ENCODE results near the gene ZFP36L1. TPM values are rescaled to one million over a fixed set of nuclear protein-coding genes. Genes with fewer than 3 reads are reported as not detected.

ZFP36L1 gene
- total RNA-seq, 6 experiments from 2014 or later: 135 to 161 (median 144) TPM

DNA sequence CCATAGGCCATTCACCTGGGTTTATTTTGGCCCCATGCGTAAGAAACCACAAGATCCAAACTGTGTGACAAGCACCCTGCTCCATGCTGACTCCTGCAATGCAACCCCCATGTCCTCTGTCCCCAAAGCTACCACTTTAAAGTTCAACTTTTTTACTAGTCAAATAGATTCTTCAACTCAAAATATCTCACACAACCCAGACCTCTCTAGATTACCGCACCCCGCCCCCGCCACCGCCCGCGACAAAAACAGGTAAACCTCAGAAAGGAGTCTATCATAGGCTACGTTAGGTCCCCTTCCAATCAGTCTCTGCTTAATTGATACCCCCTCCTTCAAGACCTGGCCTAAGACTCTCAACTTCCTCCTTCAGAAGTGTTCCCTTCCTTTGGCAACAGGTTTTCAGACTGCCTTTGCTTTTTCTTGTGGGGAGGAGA lies 2.2 kb downstream of the ZFP36L1 start:
- Mint-ChIP-seq H3K36me3 (ENCODE audit: low read depth) (peaks cover 63% of the 10 kb centered on the region), H3K27ac (peak overlapping the region; percentile 99), H3K9me3 (peaks cover 9% of the 10 kb centered on the region; the same call in 1 of the 2 replicates), H3K4me1 (ENCODE audit: low read depth) (peaks cover 55% of the 10 kb centered on the region), H3K27me3 (ENCODE audit: insufficient read depth) (peaks cover 71% of the 10 kb centered on the region), H3K4me3 (peak overlapping the region; percentile 95)
- DNase-seq: no peak
- TF ChIP-seq, protein P1, sequence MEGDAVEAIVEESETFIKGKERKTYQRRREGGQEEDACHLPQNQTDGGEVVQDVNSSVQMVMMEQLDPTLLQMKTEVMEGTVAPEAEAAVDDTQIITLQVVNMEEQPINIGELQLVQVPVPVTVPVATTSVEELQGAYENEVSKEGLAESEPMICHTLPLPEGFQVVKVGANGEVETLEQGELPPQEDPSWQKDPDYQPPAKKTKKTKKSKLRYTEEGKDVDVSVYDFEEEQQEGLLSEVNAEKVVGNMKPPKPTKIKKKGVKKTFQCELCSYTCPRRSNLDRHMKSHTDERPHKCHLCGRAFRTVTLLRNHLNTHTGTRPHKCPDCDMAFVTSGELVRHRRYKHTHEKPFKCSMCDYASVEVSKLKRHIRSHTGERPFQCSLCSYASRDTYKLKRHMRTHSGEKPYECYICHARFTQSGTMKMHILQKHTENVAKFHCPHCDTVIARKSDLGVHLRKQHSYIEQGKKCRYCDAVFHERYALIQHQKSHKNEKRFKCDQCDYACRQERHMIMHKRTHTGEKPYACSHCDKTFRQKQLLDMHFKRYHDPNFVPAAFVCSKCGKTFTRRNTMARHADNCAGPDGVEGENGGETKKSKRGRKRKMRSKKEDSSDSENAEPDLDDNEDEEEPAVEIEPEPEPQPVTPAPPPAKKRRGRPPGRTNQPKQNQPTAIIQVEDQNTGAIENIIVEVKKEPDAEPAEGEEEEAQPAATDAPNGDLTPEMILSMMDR (IDR thresholded peaks at IDR 0.05): no peak

DNA sequence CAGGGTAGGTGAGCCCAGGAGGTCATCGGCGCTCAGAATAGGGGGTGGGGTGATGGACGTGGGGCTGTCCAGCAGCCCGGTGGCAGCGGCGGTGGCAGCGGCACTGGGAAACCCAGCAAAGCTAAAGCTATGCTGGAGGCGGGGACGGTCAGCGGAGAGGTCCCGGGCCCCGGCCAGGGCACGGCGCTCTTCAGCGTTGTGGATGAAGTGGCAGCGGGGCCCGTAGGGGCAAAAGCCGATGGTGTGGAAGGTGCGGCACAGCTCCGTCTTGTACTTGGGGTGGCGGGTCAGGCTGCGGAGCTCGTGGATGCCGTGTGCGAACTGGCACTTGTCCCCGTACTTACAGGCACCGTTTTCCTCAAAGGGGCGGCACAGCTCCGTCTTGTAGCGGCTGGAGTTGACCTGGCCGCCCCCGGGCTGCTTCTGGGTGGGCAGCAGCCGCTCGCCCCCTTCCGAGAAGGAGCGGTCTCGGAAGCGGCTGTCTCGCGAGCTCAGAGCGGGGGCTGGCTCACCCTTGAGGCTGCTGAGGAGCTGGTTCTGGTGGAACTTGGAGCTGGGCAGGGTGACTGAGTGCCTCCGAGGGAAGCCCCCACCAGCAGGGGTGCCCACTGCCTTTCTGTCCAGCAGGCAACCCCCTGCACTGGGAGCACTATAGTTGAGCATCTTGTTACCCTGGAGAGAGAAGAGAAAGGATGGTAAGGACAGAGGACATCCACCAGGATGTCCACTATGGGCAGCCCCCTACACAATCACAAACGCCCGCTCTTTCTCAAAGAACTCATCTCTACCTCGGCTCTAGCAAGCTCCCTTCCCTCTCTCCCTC lies 2.8 kb downstream of the ZFP36L1 start:
- Mint-ChIP-seq H3K9me3 (peaks cover 13% of the 10 kb centered on the region), H3K36me3 (ENCODE audit: low read depth) (peaks cover 67% of the 10 kb centered on the region), H3K27me3 (ENCODE audit: insufficient read depth) (peaks cover 77% of the 10 kb centered on the region), H3K27ac (peak overlapping the region; percentile 99), H3K4me3 (peak overlapping the region; percentile 95), H3K4me1 (ENCODE audit: low read depth) (peaks cover 61% of the 10 kb centered on the region)
- DNase-seq: no peak
- TF ChIP-seq, protein P1 (IDR thresholded peaks at IDR 0.05): no peak; the same call in 1 of the 2 replicates

DNA sequence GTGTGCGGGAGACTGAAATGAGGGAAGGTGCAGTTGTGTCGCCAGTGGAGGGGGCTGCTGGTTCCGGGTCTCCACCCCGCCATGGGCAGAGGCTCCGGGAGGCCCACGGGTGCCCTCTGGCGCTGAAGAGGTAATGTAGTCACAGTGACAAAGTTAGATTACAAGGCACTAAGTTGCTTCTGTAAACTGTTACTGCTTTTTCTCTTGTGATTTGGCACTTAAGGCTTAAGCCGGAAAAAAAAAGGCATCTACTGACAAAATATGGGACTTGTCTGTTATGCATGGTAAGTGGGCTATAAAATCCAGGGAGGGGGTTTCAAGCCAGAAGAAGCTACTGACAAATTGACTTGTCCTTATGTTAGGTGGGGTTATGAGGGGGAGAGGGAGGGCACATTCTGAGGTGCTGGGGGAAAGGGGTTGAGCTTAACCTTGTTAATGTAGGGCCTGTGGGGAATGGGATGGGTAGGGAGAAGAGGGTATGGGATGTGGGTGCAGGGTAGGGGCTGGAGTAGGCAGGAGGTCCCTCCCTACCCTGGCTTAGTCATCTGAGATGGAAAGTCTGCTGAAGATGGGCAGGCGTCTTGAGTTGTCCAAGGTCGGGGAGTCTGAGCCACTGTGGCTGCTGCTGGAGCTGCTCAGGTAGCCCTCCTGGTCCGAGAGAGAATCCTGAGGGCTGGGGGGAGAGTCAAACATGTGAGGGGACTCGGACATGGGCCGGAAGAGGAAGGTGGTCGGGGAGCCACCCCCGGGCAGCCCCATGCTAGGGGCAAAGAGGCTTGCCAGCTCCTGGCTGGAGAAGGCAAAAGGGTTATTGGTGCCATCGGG lies 3.7 kb downstream of the ZFP36L1 start:
- Mint-ChIP-seq H3K27me3 (ENCODE audit: insufficient read depth) (peaks cover 83% of the 10 kb centered on the region), H3K4me3 (peak overlapping the region; percentile 95), H3K4me1 (ENCODE audit: low read depth) (peaks cover 60% of the 10 kb centered on the region), H3K36me3 (ENCODE audit: low read depth) (peaks cover 67% of the 10 kb centered on the region), H3K9me3 (peaks cover 14% of the 10 kb centered on the region), H3K27ac (peak overlapping the region; percentile 99)
- peak; percentile 77 for DNase-seq
- TF ChIP-seq, protein P1 (IDR thresholded peaks at IDR 0.05): peak; percentile 81

DNA sequence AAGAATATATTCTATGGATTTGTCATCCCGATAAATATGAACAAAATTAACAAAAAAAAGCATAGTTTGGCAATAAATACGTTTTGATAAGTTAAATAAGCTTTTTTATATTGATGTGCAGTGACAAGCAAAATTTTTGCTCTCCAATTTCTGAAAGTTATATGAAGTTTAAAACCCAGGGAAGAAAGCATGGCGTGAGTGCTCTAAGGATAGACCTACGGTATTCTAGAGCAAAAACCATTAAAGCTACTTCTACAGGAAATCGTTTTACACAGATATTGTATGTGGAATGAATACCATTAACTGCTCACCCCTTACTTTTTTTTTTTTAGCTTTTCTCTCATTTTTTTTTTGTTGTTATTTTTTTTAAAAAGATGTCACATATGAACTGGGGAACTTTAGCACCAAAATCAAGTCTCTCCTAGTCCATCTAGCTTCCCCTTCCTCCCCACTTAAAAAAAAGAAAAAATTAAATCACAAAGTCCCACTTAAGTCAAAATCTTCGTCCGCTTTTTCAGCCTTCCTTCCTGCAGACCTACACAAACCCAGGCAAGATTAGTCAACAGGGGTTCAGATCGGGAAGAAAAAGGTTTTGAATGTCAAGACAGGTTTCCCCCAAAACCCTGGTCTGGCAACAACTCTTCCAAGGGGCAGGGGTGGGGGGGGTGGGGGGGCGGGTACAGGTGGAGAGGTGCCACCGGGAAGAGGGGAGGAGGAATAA lies 4.4 kb downstream of the ZFP36L1 start:
- peaks cover 67% of the 10 kb centered on the region for H3K36me3 Mint-ChIP-seq (ENCODE audit: low read depth)
- TF ChIP-seq, protein P1 (IDR thresholded peaks at IDR 0.05): no peak
- peak overlapping the region; percentile 95 for H3K4me3 Mint-ChIP-seq
- DNase-seq: no peak
- peaks cover 83% of the 10 kb centered on the region for H3K27me3 Mint-ChIP-seq (ENCODE audit: insufficient read depth)
- peaks cover 14% of the 10 kb centered on the region for H3K9me3 Mint-ChIP-seq
- H3K27ac Mint-ChIP-seq: peak overlapping the region; percentile 99
- peaks cover 55% of the 10 kb centered on the region for H3K4me1 Mint-ChIP-seq (ENCODE audit: low read depth)

Data from HFFc6 (cell line).